Measurements from ENCODE around the gene SLC16A12. TPM values are rescaled to one million over a fixed set of nuclear protein-coding genes. Genes with fewer than 3 reads are reported as not detected.

The SLC16A12 gene
- total and polyA plus RNA-seq, 2 of the 8 experiments (the other 6 are each of a cell fraction or from before 2014, with no cell fraction given): 1.6 to 1.9 TPM

DNA sequence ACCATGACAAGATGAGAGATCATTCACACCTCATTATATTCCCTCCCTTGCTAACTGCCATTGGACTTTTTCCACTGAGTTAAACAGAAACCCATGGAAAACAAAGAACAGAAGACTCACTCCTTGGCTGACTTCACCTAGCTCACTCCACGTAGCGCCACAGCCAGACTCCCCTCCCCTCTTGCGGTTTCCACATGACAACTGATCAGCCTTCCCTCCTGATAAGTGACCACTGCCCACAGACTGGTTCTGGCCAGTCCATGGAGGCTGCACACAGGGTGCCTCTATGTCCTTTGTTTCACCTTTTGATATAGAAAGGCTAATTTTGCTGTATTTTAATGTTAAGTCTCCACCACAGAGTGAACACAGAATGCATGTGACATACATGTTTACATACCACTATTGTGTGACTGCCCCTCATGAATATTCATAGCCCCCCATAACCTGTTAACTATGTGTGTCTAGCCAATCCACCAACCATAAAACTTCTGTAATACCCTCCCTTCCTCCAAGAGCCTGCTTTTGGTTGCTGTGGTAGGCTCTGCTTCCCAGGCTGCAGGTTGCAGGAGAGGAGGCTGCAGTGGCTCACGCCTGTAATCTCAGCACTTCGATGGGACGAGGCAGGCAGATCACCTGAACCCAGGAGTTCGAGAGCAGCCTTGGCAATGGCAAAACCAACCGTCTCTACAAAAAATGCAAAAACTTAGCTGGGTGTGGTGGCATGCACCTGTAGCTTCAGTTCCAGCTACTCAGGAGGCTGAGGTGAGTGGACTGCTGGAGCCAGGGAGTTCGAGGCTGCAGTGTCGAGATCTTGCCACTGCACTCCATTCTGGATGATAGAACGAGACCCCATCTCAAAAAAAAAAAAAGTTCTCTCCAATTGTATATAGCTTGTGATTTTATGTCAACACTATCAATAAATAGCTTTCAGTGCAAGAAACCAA, 131.0 kb downstream of the SLC16A12 start:
- ChIA-PET POLR2A (ENCODE audit: partially characterized antibody) (no interaction called here), CTCF (ENCODE audit: partially characterized antibody) (interaction anchor here (0.5 to 1.4 kb wide), 9 partner anchors 10 to 1286 kb away, joined by 3 to 5 read pairs (median 3); partner anchors contain the start of gene IFIT5)
- Histone ChIP-seq H2AK5ac (ENCODE audit: low read depth, low read length) (no peak overlapping the region), H4K8ac (ENCODE audit: extremely low read depth, insufficient read depth, low read length) (no peak overlapping the region; the same call in 1 of the 2 replicates), H3K56ac (replicated peaks; ENCODE audit: insufficient read length, low read depth, low read length) (no peak overlapping the region), H3K9me3 (ENCODE audit: insufficient read depth in 2 of 2, low read depth in 1 of 2, low read length in 1 of 2) (no peaks in the 10 kb centered on the region), H3K14ac (ENCODE audit: insufficient read length) (no peak overlapping the region), H3K27me3 (replicated peaks in 1 of 4; ENCODE audit: control insufficient read depth in 3 of 4, extremely low read depth in 1 of 4, insufficient read depth in 3 of 4, low read length in 3 of 4) (no peaks in the 10 kb centered on the region), H3K79me2 (ENCODE audit: control insufficient read depth in 1 of 2, insufficient read depth in 2 of 2, low read length in 2 of 2) (no peaks in the 10 kb centered on the region), H2BK20ac (ENCODE audit: low read length) (no peak overlapping the region), H3K18ac (ENCODE audit: extremely low read depth, low read length) (no peak overlapping the region), H2BK15ac (ENCODE audit: low read length) (no peak overlapping the region), H4K20me1 (replicated peaks in 1 of 2; ENCODE audit: control insufficient read depth in 1 of 2, insufficient read depth in 2 of 2, low read length in 2 of 2) (no peaks in the 10 kb centered on the region), H3K23me2 (ENCODE audit: low read depth, low read length) (no peaks in the 10 kb centered on the region), H3K23ac (ENCODE audit: insufficient read length) (no peak overlapping the region), H3K9ac (replicated peaks in 1 of 4; ENCODE audit: extremely low read depth in 1 of 4, low read depth in 3 of 4, low read length in 3 of 4) (no peak overlapping the region), H3K4ac (replicated peaks; ENCODE audit: insufficient read length, low read depth, low read length) (no peak overlapping the region), H3K79me1 (ENCODE audit: low read depth, low read length) (no peaks in the 10 kb centered on the region), H2BK12ac (ENCODE audit: low read depth, low read length) (no peak overlapping the region), H3K4me2 (ENCODE audit: insufficient read depth in 1 of 2, low read depth in 2 of 2, low read length in 2 of 2) (no peak overlapping the region), H3K36me3 (ENCODE audit: control insufficient read depth in 2 of 4, insufficient read depth in 4 of 4, low read length in 3 of 4) (no peaks in the 10 kb centered on the region; a peak in 1 of 8 replicates), H2BK120ac (replicated peaks; ENCODE audit: low read depth, low read length) (no peak overlapping the region), H3K4me3 (ENCODE audit: extremely low read depth in 1 of 4, insufficient read depth in 2 of 4, low read depth in 3 of 4, low read length in 4 of 4) (no peak overlapping the region), H2BK5ac (ENCODE audit: low read depth, low read length) (no peak overlapping the region), H3K27ac (ENCODE audit: low read depth, low read length) (no peak overlapping the region), H2AFZ (ENCODE audit: low read length) (no peak overlapping the region), H4K5ac (ENCODE audit: insufficient read length, low read depth, low read length) (no peak overlapping the region), H4K91ac (replicated peaks; ENCODE audit: insufficient read length, low read length) (no peak overlapping the region), H3K4me1 (replicated peaks in 1 of 4; ENCODE audit: control insufficient read depth in 3 of 4, insufficient read depth in 4 of 4, low read length in 3 of 4) (no peaks in the 10 kb centered on the region)
- 82% methylated on average over 11 of the region's 11 CpGs; no CpG with 5 or more reads in 1 of the 2 experiments for WGBS, 2 experiments (ENCODE audit: extremely low coverage in 1 of 2, insufficient coverage in 1 of 2, insufficient read length in 1 of 2, insufficient replicate concordance in 2 of 2, low coverage in 1 of 2, low lambda C conversion rate in 2 of 2, missing lambda C conversion rate in 1 of 2)
- no peak for FAIRE-seq
- TF ChIP-seq ASH2L (IDR thresholded peaks at IDR 0.05; ENCODE audit: low read length) (no peak), RXRA (IDR thresholded peaks at IDR 0.05; ENCODE audit: insufficient read depth, low read depth, low read length) (peak; percentile 27; the same call in 1 of the 2 replicates)
- DNase-seq (ENCODE audit: low read depth in 1 of 2, low spot score in 2 of 2): peak in 1 of 2 experiments; percentile 8

Measured in H1 (cell line).